ENCODE data around the gene SHLD2. TPM values are rescaled to one million over a fixed set of nuclear protein-coding genes. Genes with fewer than 3 reads are reported as not detected.
"Not testable (repeated sequence)": the region's sequence is repeated elsewhere in the genome, so short reads cannot be mapped to it uniquely, and the experiment has no call there.

The SHLD2 gene
- total and polyA plus RNA-seq, 5 donors, result 7.4 to 24.6 (median 16.5) TPM

GRCh38 chr10:87216120-87216519, 121.1 kb downstream of the SHLD2 start:
- WGBS, result 63% methylated on average over 11 of the region's 11 CpGs
- H3K9me3 ChIP-seq (ENCODE audit: control insufficient read depth, low read length); H3K4me3 ChIP-seq (ENCODE audit: low read length); H3K4me1 ChIP-seq (ENCODE audit: control insufficient read depth, insufficient read depth, low read length); intact Hi-C loops (cut with DNase I); H3K27me3 ChIP-seq (ENCODE audit: control insufficient read depth, insufficient read depth); H3K27ac ChIP-seq (ENCODE audit: low read length): not testable (repeated sequence)
- peak; percentile 45 to 81 (median 76) for DNase-seq
- ATAC-seq, result peak; percentile 73 to 78

- H3K4me1 ChIP-seq (ENCODE audit: control insufficient read depth, insufficient read depth, low read length); H3K4me3 ChIP-seq (ENCODE audit: low read length); H3K27me3 ChIP-seq (ENCODE audit: control insufficient read depth, insufficient read depth); DNase-seq; ATAC-seq; H3K9me3 ChIP-seq (ENCODE audit: control insufficient read depth, low read length); H3K27ac ChIP-seq (ENCODE audit: low read length); intact Hi-C loops (cut with DNase I): not testable (repeated sequence)
- WGBS, result 95% methylated on average over 1 of the region's 5 CpGs
Observed at GRCh38 chr10:87219370-87219769, 124.4 kb downstream of the SHLD2 start.

- H3K27ac ChIP-seq (ENCODE audit: low read length); H3K4me3 ChIP-seq (ENCODE audit: low read length); H3K9me3 ChIP-seq (ENCODE audit: control insufficient read depth, low read length); ATAC-seq; H3K27me3 ChIP-seq (ENCODE audit: control insufficient read depth, insufficient read depth); intact Hi-C loops (cut with DNase I); H3K4me1 ChIP-seq (ENCODE audit: control insufficient read depth, insufficient read depth, low read length): not testable (repeated sequence)
- peak in 1 of 3 donors; percentile 24 for DNase-seq
- WGBS, result 79% methylated on average over 30 of the region's 30 CpGs
Observed at GRCh38 chr10:87222789-87223188, 127.8 kb downstream of the SHLD2 start.

- intact Hi-C loops (cut with DNase I); H3K4me1 ChIP-seq (ENCODE audit: control insufficient read depth, insufficient read depth, low read length); H3K27ac ChIP-seq (ENCODE audit: low read length); H3K4me3 ChIP-seq (ENCODE audit: low read length); H3K9me3 ChIP-seq (ENCODE audit: control insufficient read depth, low read length); DNase-seq; ATAC-seq; H3K27me3 ChIP-seq (ENCODE audit: control insufficient read depth, insufficient read depth): not testable (repeated sequence)
- no CpG with 5 or more reads among the region's 3 CpGs for WGBS
Observed at GRCh38 chr10:87225148-87225547, 130.1 kb downstream of the SHLD2 start, which contains the start of gene NUTM2A. Gene NUTM2A, plus strand, starts transcription at chr10:87225448. Its CDS starts 383 bp downstream, at chr10:87225831.

- H3K27me3 ChIP-seq (ENCODE audit: control insufficient read depth, insufficient read depth); H3K4me3 ChIP-seq (ENCODE audit: low read length); H3K27ac ChIP-seq (ENCODE audit: low read length); DNase-seq; intact Hi-C loops (cut with DNase I); ATAC-seq; H3K4me1 ChIP-seq (ENCODE audit: control insufficient read depth, insufficient read depth, low read length); H3K9me3 ChIP-seq (ENCODE audit: control insufficient read depth, low read length): not testable (repeated sequence)
- 96% methylated on average over 9 of the region's 20 CpGs for WGBS
Observed at GRCh38 chr10:87228247-87228646, 133.2 kb downstream of the SHLD2 start.

GRCh38 chr10:87229211-87229610, 134.2 kb downstream of the SHLD2 start:
- H3K4me1 ChIP-seq (ENCODE audit: control insufficient read depth, insufficient read depth, low read length); H3K9me3 ChIP-seq (ENCODE audit: control insufficient read depth, low read length); ATAC-seq; H3K27ac ChIP-seq (ENCODE audit: low read length); H3K4me3 ChIP-seq (ENCODE audit: low read length); intact Hi-C loops (cut with DNase I); H3K27me3 ChIP-seq (ENCODE audit: control insufficient read depth, insufficient read depth): not testable (repeated sequence)
- WGBS, result 95% methylated on average over 9 of the region's 9 CpGs
- DNase-seq, result peak in 2 of 3 donors; percentile 39 to 67

- H3K4me3 ChIP-seq (ENCODE audit: low read length); ATAC-seq; H3K27me3 ChIP-seq (ENCODE audit: control insufficient read depth, insufficient read depth); DNase-seq; H3K4me1 ChIP-seq (ENCODE audit: control insufficient read depth, insufficient read depth, low read length); H3K27ac ChIP-seq (ENCODE audit: low read length); H3K9me3 ChIP-seq (ENCODE audit: control insufficient read depth, low read length); intact Hi-C loops (cut with DNase I): not testable (repeated sequence)
- 79% methylated on average over 3 of the region's 7 CpGs for WGBS
Observed at GRCh38 chr10:87234854-87235253, 139.8 kb downstream of the SHLD2 start.

- intact Hi-C loops (cut with DNase I); ATAC-seq: not testable (repeated sequence)
Observed at GRCh38 chr10:87237244-87237643, 142.2 kb downstream of the SHLD2 start.

GRCh38 chr10:87239346-87239808, 144.4 kb downstream of the SHLD2 start:
- ATAC-seq; intact Hi-C loops (cut with DNase I); H3K4me1 ChIP-seq (ENCODE audit: control insufficient read depth, insufficient read depth, low read length); H3K27ac ChIP-seq (ENCODE audit: low read length); H3K9me3 ChIP-seq (ENCODE audit: control insufficient read depth, low read length); DNase-seq; H3K27me3 ChIP-seq (ENCODE audit: control insufficient read depth, insufficient read depth); H3K4me3 ChIP-seq (ENCODE audit: low read length): not testable (repeated sequence)
- WGBS, result 73% methylated on average over 2 of the region's 6 CpGs

More at GRCh38 chr10:87237244-87237643, 142.2 kb downstream of the SHLD2 start:
- H3K4me1 ChIP-seq (ENCODE audit: control insufficient read depth, insufficient read depth, low read length); DNase-seq; H3K9me3 ChIP-seq (ENCODE audit: control insufficient read depth, low read length); H3K4me3 ChIP-seq (ENCODE audit: low read length); H3K27ac ChIP-seq (ENCODE audit: low read length); H3K27me3 ChIP-seq (ENCODE audit: control insufficient read depth, insufficient read depth): not testable (repeated sequence)
- WGBS, result 96% methylated on average over 3 of the region's 5 CpGs

Other genes starting within 250 kb of the SHLD2 start
- 10 to 100 TPM; 32.4 to 65.5 (median 42.5) TPM for gene MMRN2, start 137.6 kb upstream of the SHLD2 start, total RNA-seq
- 19.8 TPM for gene MMRN2, start 137.6 kb upstream of the SHLD2 start, polyA plus RNA-seq
- 10 to 100 TPM; 10.8 to 22.0 (median 15.6) TPM for gene SNCG, start 136.6 kb upstream of the SHLD2 start, total RNA-seq
- 30.2 TPM for gene SNCG, start 136.6 kb upstream of the SHLD2 start, polyA plus RNA-seq
- 100 to 1,000 TPM in 1 of 4 donors, 10 to 100 TPM in 3; 69.0 to 122 (median 75.7) TPM for gene ADIRF, start 126.7 kb upstream of the SHLD2 start, total RNA-seq
- 215 TPM for gene ADIRF, start 126.7 kb upstream of the SHLD2 start, polyA plus RNA-seq
- gene FAM25A, start 74.9 kb upstream of the SHLD2 start, total RNA-seq, result not detected
- gene FAM25A, start 74.9 kb upstream of the SHLD2 start, polyA plus RNA-seq, result not detected
- gene GLUD1, start 363 bp upstream of the SHLD2 start, total RNA-seq, result 10 to 100 TPM; 85.7 to 94.5 (median 88.8) TPM
- 54.6 TPM for gene GLUD1, start 363 bp upstream of the SHLD2 start, polyA plus RNA-seq
- gene NUTM2A, start 130.2 kb downstream of the SHLD2 start, total RNA-seq, result 1 to 10 TPM; 2.1 to 4.1 (median 2.5) TPM
- gene NUTM2A, start 130.2 kb downstream of the SHLD2 start, polyA plus RNA-seq, result 2.4 TPM

Data from right cardiac atrium (tissue), 5 donors.